ENCODE results near the gene TTI1. TPM values are rescaled to one million over a fixed set of nuclear protein-coding genes. Genes with fewer than 3 reads are reported as not detected.

TTI1 gene
- total RNA-seq, 1 experiment from 2014 or later, result 26.9 TPM

DNA sequence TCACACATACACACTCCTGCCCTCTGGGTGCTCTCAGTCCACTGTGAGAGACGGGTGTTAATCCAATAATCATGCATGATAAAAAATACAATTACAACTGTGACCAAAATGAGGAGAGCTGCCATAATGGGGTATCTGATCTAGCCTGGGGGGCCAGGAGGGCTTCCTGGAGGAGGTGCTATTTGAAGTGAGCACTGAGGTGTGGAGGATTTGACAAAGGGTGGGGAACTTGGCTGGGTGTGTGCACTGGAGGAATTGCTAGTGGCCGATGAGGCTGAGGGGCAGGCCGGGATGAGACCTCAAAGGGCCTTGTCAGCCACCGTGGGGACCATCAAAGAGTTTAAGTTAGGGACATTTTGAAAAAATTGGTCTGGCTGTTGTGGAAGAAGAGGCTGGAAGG is 95.6 kb downstream of the TTI1 start:
- Histone ChIP-seq H3K9ac (ENCODE audit: low read length) (no peak overlapping the region), H3K79me2 (ENCODE audit: insufficient read depth, low read length) (no peaks in the 10 kb centered on the region), H2AFZ (ENCODE audit: low read depth, low read length, poor library complexity, severe bottlenecking) (no peak overlapping the region), H3K36me3 (ENCODE audit: control insufficient read depth in 1 of 2, insufficient read depth in 2 of 2, low read length in 2 of 2) (no peaks in the 10 kb centered on the region), H3K4me1 (ENCODE audit: control insufficient read depth in 1 of 2, insufficient read depth in 2 of 2, low read length in 2 of 2) (no peaks in the 10 kb centered on the region), H3K4me3 (replicated peaks in 1 of 2; ENCODE audit: low read depth in 1 of 2, low read length in 2 of 2) (no peak overlapping the region), H4K20me1 (ENCODE audit: insufficient read depth) (no peaks in the 10 kb centered on the region), H3K9me2 (ENCODE audit: insufficient read depth) (no peaks in the 10 kb centered on the region), H3K27me3 (ENCODE audit: insufficient read depth, low read length) (0 out of 2 replicates have a peak, but pooled peaks cover 2% of the 10 kb centered on the region), H3K4me2 (ENCODE audit: low read length) (no peak overlapping the region), H3K9me3 (ENCODE audit: control insufficient read depth in 1 of 2, insufficient read depth in 1 of 2, low read depth in 1 of 2, low read length in 2 of 2) (no peaks in the 10 kb centered on the region), H3K27ac (ENCODE audit: low read depth, low read length) (no peak overlapping the region)
- POLR2A ChIA-PET, result no interaction called here
- CTCF ChIA-PET, result no interaction called here
- DNase-seq (ENCODE audit: low read depth, low spot score) (no peak), ATAC-seq (no peak)
- no peak for TF ChIP-seq SIN3A (IDR thresholded peaks at IDR 0.05; ENCODE audit: low read depth)
- TF ChIP-seq, protein P1, sequence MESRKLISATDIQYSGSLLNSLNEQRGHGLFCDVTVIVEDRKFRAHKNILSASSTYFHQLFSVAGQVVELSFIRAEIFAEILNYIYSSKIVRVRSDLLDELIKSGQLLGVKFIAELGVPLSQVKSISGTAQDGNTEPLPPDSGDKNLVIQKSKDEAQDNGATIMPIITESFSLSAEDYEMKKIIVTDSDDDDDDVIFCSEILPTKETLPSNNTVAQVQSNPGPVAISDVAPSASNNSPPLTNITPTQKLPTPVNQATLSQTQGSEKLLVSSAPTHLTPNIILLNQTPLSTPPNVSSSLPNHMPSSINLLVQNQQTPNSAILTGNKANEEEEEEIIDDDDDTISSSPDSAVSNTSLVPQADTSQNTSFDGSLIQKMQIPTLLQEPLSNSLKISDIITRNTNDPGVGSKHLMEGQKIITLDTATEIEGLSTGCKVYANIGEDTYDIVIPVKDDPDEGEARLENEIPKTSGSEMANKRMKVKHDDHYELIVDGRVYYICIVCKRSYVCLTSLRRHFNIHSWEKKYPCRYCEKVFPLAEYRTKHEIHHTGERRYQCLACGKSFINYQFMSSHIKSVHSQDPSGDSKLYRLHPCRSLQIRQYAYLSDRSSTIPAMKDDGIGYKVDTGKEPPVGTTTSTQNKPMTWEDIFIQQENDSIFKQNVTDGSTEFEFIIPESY (IDR thresholded peaks at IDR 0.05; ENCODE audit: extremely low read depth, insufficient replicate concordance, low read length), result no peak
- TF ChIP-seq, protein P2, sequence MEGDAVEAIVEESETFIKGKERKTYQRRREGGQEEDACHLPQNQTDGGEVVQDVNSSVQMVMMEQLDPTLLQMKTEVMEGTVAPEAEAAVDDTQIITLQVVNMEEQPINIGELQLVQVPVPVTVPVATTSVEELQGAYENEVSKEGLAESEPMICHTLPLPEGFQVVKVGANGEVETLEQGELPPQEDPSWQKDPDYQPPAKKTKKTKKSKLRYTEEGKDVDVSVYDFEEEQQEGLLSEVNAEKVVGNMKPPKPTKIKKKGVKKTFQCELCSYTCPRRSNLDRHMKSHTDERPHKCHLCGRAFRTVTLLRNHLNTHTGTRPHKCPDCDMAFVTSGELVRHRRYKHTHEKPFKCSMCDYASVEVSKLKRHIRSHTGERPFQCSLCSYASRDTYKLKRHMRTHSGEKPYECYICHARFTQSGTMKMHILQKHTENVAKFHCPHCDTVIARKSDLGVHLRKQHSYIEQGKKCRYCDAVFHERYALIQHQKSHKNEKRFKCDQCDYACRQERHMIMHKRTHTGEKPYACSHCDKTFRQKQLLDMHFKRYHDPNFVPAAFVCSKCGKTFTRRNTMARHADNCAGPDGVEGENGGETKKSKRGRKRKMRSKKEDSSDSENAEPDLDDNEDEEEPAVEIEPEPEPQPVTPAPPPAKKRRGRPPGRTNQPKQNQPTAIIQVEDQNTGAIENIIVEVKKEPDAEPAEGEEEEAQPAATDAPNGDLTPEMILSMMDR (IDR thresholded peaks at IDR 0.05 in 2 of 3, conservative IDR thresholded peaks at IDR 0.05 in 1 of 3; ENCODE audit: borderline replicate concordance in 1 of 3, insufficient read depth in 1 of 3, low read depth in 2 of 3, low read length in 2 of 3), result no peak
- TF ChIP-seq EZH2phosphoT487 (IDR thresholded peaks at IDR 0.05; ENCODE audit: borderline replicate concordance), result no peak
- no peak for TF ChIP-seq ZNF274 (IDR thresholded peaks at IDR 0.05; ENCODE audit: low read depth, low read length)
- TF ChIP-seq POLR2AphosphoS5 (IDR thresholded peaks at IDR 0.05; ENCODE audit: low read depth, low read length), result no peak
- no peak for TF ChIP-seq CEBPB (IDR thresholded peaks at IDR 0.05; ENCODE audit: low read depth)
- TF ChIP-seq, protein P3, sequence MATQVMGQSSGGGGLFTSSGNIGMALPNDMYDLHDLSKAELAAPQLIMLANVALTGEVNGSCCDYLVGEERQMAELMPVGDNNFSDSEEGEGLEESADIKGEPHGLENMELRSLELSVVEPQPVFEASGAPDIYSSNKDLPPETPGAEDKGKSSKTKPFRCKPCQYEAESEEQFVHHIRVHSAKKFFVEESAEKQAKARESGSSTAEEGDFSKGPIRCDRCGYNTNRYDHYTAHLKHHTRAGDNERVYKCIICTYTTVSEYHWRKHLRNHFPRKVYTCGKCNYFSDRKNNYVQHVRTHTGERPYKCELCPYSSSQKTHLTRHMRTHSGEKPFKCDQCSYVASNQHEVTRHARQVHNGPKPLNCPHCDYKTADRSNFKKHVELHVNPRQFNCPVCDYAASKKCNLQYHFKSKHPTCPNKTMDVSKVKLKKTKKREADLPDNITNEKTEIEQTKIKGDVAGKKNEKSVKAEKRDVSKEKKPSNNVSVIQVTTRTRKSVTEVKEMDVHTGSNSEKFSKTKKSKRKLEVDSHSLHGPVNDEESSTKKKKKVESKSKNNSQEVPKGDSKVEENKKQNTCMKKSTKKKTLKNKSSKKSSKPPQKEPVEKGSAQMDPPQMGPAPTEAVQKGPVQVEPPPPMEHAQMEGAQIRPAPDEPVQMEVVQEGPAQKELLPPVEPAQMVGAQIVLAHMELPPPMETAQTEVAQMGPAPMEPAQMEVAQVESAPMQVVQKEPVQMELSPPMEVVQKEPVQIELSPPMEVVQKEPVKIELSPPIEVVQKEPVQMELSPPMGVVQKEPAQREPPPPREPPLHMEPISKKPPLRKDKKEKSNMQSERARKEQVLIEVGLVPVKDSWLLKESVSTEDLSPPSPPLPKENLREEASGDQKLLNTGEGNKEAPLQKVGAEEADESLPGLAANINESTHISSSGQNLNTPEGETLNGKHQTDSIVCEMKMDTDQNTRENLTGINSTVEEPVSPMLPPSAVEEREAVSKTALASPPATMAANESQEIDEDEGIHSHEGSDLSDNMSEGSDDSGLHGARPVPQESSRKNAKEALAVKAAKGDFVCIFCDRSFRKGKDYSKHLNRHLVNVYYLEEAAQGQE (IDR thresholded peaks at IDR 0.05; ENCODE audit: low read depth), result no peak
- TF ChIP-seq EGR1 (IDR thresholded peaks at IDR 0.05; ENCODE audit: low read depth), result no peak
- no peak for TF ChIP-seq SP1 (IDR thresholded peaks at IDR 0.05; ENCODE audit: low read depth)
- TF ChIP-seq, protein P4, sequence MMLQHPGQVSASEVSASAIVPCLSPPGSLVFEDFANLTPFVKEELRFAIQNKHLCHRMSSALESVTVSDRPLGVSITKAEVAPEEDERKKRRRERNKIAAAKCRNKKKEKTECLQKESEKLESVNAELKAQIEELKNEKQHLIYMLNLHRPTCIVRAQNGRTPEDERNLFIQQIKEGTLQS (IDR thresholded peaks at IDR 0.05), result no peak
- no peak for TF ChIP-seq ELF1 (IDR thresholded peaks at IDR 0.05; ENCODE audit: borderline replicate concordance, low read depth)
- TF ChIP-seq YY1 (IDR thresholded peaks at IDR 0.05; ENCODE audit: extremely low read depth, insufficient replicate concordance, low read depth, low read length), result no peak
- no peak for TF ChIP-seq MAX (IDR thresholded peaks at IDR 0.05)
- BruUV-seq (replicated peaks), result no TSS peak
- RAD21 ChIA-PET (ENCODE audit: low non-redundant PET in 1 of 2, low total read pairs in 2 of 2, uncharacterized antibody in 2 of 2, unreplicated experiment in 2 of 2), result no interaction called here
- intact Hi-C loops (cut with micrococcal nuclease), result no loop called here
